MCF 10A (cell line): ENCODE measurements around the gene IL21R. TPM values are rescaled to one million over a fixed set of nuclear protein-coding genes. Genes with fewer than 3 reads are reported as not detected.
"Not testable (repeated sequence)": the region's sequence is repeated elsewhere in the genome, so short reads cannot be mapped to it uniquely, and the experiment has no call there.

Experiments used
- BruUV-seq: library from RNA; stranded (reverse); fragments of 400-500 nt; replicated peaks from 2 replicates; lab custom pipeline; 2021; lab: Mats Ljungman, UMichigan
- CTCF ChIA-PET: fragments of 300-600 bp; sonication (Branson Sonifier 250); formaldehyde crosslinking; extraction: SDS; loops from one replicate; lab custom pipeline; 2021; ENCODE audit warnings: antibody characterized with exemption, inconsistent platforms; lab: Yijun Ruan, JAX
- POLR2A ChIA-PET: fragments of 300-600, 350-650 bp; sonication (Branson Sonifier 250); formaldehyde crosslinking; extraction: SDS; loops from one replicate; lab custom pipeline; 2020; ENCODE audit warnings: antibody characterized with exemption, inconsistent platforms; lab: Yijun Ruan, JAX
- DNase-seq: peaks from one replicate; pipeline ENCODE4 v3.0.0-alpha.2; 2018; ENCODE audit not compliant: unreplicated experiment
- H3K27ac Mint-ChIP-seq: one replicate; pipeline ENCODE4 v1.8.0; 2022; ENCODE audit warnings: mild to moderate bottlenecking, low read depth, mixed read lengths; ENCODE audit not compliant: unreplicated experiment
- H3K27me3 Mint-ChIP-seq: one replicate; pipeline ENCODE4 v1.8.0; 2022; ENCODE audit warnings: mixed read lengths; ENCODE audit not compliant: insufficient read depth, unreplicated experiment
- H3K36me3 Mint-ChIP-seq: one replicate; pipeline ENCODE4 v1.8.0; 2022; ENCODE audit warnings: mild to moderate bottlenecking, moderate library complexity, mixed read lengths; ENCODE audit not compliant: insufficient read depth, unreplicated experiment
- H3K4me1 Mint-ChIP-seq: one replicate; pipeline ENCODE4 v1.8.0; 2022; ENCODE audit warnings: mixed read lengths; ENCODE audit not compliant: insufficient read depth, unreplicated experiment
- H3K4me3 Mint-ChIP-seq: one replicate; pipeline ENCODE4 v1.8.0; 2022; ENCODE audit warnings: mild to moderate bottlenecking, moderate library complexity, mixed read lengths; ENCODE audit not compliant: unreplicated experiment
- H3K9me3 Mint-ChIP-seq: one replicate; pipeline ENCODE4 v1.8.0; 2022; ENCODE audit warnings: mixed read lengths; ENCODE audit not compliant: unreplicated experiment
- intact Hi-C: fragments of 100-400 bp; cut with micrococcal nuclease; formaldehyde crosslinking; loops from 2 replicates; pipeline ENCODE4 v1.14.1; 2022
- total RNA-seq: library from RNA; stranded (reverse); gene quantifications from 2 replicates; pipeline ENCODE4 v1.2.3, GENCODE V29; 2022
- TF ChIP-seq, protein P1 (sequence below): fragments of 200-600 bp; IDR thresholded peaks from one replicate; pipeline ENCODE4 v1.8.0; 2022; ENCODE audit warnings: antibody characterized with exemption, mild to moderate bottlenecking; ENCODE audit not compliant: unreplicated experiment

Gene IL21R
- total RNA-seq, 1 experiment from 2014 or later = 0.21 TPM

DNA sequence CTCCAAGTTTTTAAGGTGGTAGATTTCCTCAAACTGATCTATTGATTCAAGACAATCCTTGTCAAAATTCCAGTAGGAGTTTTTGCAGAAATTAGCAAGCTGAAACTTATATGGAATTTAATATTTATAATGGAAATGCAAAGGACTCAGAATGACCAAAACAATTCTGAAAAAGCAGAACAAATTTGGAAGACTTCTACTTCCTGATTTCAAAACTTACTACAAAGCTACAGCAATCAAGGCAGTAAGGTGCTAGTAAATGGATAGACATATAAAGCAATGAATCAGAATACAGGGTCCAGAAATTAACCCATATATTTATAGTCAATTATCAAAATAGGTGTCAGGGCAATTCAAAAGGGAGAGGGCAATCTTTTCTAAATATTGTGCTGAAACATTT is 11.8 kb upstream of the IL21R start:
- TF ChIP-seq, protein P1, sequence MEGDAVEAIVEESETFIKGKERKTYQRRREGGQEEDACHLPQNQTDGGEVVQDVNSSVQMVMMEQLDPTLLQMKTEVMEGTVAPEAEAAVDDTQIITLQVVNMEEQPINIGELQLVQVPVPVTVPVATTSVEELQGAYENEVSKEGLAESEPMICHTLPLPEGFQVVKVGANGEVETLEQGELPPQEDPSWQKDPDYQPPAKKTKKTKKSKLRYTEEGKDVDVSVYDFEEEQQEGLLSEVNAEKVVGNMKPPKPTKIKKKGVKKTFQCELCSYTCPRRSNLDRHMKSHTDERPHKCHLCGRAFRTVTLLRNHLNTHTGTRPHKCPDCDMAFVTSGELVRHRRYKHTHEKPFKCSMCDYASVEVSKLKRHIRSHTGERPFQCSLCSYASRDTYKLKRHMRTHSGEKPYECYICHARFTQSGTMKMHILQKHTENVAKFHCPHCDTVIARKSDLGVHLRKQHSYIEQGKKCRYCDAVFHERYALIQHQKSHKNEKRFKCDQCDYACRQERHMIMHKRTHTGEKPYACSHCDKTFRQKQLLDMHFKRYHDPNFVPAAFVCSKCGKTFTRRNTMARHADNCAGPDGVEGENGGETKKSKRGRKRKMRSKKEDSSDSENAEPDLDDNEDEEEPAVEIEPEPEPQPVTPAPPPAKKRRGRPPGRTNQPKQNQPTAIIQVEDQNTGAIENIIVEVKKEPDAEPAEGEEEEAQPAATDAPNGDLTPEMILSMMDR = no peak
- Mint-ChIP-seq H3K27me3 (peaks cover 66% of the 10 kb centered on the region), H3K9me3 (peaks cover 16% of the 10 kb centered on the region), H3K4me3 (no peak overlapping the region), H3K4me1 (no peaks in the 10 kb centered on the region), H3K27ac (no peak overlapping the region), H3K36me3 (no peaks in the 10 kb centered on the region)
- POLR2A ChIA-PET = no interaction called here
- intact Hi-C loops = no loop called here
- BruUV-seq = no TSS peak
- CTCF ChIA-PET = interaction anchor here (0.7 to 0.9 kb wide), 2 partner anchors 22 to 1008 kb away, joined by 3 to 4 read pairs; no protein-coding TSS in a partner anchor
- DNase-seq = no peak

DNA sequence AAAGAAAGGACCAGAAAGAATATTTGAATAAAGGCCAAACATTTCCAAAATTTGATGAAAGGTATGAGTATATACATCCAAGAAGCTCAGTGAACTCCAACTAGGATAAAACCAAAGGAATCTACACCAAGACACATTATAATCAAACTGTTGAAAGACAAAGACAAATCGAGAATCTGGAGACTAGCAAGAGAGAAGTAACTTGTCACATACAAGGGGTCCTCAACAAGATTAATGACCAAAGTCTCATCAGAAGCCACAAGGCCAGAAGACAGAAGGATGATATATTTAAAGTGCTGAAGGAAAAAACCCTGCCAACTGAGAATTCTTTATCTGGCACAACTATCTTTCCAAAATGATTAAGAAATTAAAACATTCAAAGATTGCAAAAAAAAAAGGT is 9.3 kb upstream of the IL21R start:
- intact Hi-C loops = no loop called here
- Mint-ChIP-seq H3K36me3 (no peaks in the 10 kb centered on the region), H3K4me3 (no peak overlapping the region), H3K4me1 (no peaks in the 10 kb centered on the region), H3K27ac (no peak overlapping the region), H3K27me3 (peaks cover 74% of the 10 kb centered on the region), H3K9me3 (peaks cover 24% of the 10 kb centered on the region)
- TF ChIP-seq, protein P1 = no peak
- ChIA-PET CTCF (interaction anchor here (0.7 kb wide), 1 partner anchor 451 kb away, joined by 3 read pairs; no protein-coding TSS in a partner anchor), POLR2A (no interaction called here)
- DNase-seq = no peak
- no TSS peak for BruUV-seq

DNA sequence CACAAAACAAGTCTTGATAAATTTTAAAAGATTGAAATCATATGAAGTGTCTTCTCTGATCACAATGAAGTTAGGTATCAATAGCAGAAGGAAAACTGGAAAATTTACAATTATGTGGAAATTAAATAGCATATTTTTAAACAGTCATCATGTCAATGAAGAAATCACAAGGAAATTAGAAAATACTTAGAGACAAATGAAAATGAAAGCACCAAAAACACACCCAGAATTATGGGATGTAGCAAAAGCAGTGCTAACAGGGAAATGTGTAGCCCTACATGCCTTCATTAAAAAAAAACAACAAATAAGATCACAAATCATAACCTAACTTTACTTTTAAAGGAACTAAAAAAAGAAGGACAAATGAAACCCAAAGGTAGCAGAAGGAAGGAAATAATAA is 7.5 kb upstream of the IL21R start:
- intact Hi-C loops = no loop called here
- ChIA-PET CTCF (no interaction called here), POLR2A (no interaction called here)

DNA sequence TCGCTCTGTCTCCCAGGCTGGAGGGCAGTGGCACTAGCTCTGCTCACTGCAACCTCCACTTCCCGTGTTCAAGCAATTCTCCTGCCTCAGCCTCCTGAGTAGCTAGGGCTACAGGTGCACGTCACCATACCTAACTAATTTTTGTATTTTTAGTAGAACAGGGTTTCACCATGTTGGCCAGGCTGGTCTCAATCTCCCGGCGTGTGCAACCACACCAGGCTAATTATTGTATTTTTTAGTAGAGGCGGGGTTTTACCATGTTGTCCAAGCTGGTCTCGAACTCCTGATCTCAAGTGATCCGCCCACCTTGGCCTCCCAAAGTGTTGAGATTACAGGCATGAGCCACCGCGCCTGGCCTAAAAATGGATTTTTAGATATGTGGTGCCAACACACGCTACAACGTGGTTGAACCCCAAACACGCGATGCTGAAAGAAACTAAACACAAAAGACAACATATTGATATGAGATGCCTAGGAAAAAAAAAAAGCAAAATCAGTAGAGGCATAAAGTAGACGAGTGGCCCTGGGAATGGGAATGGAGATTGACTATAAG is 3.6 kb upstream of the IL21R start:
- CTCF ChIA-PET = interaction anchor here (1.0 kb wide), 1 partner anchor 144 kb away, joined by 3 read pairs; no protein-coding TSS in a partner anchor

More for the DNA sequence above, 7.5 kb upstream of the IL21R start:
- Mint-ChIP-seq H3K9me3 (peaks cover 24% of the 10 kb centered on the region), H3K36me3 (no peaks in the 10 kb centered on the region), H3K27ac (no peak overlapping the region), H3K27me3 (peaks cover 56% of the 10 kb centered on the region), H3K4me3 (no peak overlapping the region), H3K4me1 (no peaks in the 10 kb centered on the region)
- TF ChIP-seq, protein P1 = no peak
- BruUV-seq = no TSS peak
- no peak for DNase-seq

More for the DNA sequence above, 3.6 kb upstream of the IL21R start:
- Mint-ChIP-seq H3K9me3 (peaks cover 19% of the 10 kb centered on the region), H3K27me3 (peaks cover 26% of the 10 kb centered on the region)
- DNase-seq, H3K27ac Mint-ChIP-seq, BruUV-seq, H3K4me1 Mint-ChIP-seq, H3K4me3 Mint-ChIP-seq, H3K36me3 Mint-ChIP-seq, POLR2A ChIA-PET, intact Hi-C loops: not testable (repeated sequence)
